GM21447 (cell line): ENCODE results near the gene DNLZ.
"Not testable (repeated sequence)": the region's sequence is repeated elsewhere in the genome, so short reads cannot be mapped to it uniquely, and the experiment has no call there.

Source experiments
- ATAC-seq: cut with Tn5 transposase; IDR thresholded peaks from one replicate; pipeline ENCODE4 v1.9.1; 2021; ENCODE audit not compliant: unreplicated experiment

The DNLZ gene

DNA sequence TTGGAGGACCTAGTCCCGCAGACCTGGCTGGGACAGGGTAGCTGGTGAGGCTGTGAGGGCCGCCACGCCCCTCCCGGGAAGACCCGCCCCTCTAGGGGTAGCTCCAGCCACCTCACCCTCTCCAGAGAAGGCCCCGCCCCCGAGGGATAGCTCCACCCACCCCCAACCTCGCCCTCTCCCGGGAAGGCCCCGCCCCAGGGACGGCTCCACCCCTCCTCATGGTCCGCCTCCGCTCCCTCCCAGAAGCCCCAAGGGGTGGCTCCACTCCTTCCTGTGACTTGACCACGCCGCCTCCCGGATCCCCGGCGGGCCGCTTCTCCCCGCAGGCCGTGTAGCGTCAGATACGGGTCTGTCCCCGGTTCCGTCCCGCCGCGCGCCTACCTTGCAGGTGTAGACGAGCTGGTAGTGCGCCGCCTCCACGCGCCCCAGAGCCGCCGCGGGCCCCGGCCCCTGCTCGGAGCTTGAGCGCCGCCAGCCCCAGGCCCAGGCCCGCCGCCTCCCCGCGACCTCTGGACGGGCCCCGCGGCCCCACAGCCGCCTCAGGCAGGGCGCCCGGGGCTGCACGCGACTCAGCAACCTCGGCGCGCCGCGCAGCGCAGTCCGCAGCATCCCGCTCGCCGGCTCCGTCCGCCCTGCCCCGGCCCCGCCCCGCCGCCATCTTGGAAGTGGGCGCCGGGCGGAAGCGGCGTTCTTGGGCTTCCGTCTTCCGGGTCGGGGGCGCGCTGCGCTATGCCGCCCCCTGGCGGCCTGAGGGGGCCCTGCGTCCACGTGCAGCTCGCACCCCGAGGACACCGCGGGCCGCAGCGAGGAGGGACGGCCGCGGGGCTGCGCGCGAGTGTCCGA is at the start of gene DNLZ:
Gene DNLZ (minus strand): TSS at position 639 of the 843 bp plus-strand sequence. CDS start 30 bp downstream, at position 609.
- ATAC-seq: peak; percentile 86

DNA sequence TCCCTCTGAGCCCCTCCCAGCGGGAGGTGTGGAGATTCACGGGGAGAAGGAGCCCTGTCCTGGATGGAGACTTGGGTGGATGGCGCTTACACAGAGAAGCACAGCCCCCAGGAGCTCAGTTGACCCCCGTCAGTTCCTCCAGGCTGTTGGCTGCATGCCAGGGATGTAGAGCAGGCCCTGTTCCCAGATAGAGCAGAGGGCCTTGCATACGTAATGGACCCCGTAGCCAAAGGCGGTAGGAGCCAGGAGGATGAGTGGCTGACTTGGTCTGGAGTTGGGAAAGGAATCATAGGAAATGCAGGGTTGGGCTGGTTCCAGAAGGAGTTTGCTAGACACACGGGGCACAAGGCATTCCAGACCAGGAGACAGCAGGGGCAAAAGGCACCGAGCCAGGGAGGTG is 49.4 kb upstream of the DNLZ start:
- no peak for ATAC-seq

- no peak for ATAC-seq
These were observed 47.8 kb upstream of the DNLZ start for GRCh38 chr9:136411378-136411777.

- peak; percentile 77 for ATAC-seq
These were observed 47.1 kb upstream of the DNLZ start, which contains the start of the genes ENTR1 and PMPCA for GRCh38 chr9:136410500-136411287. Gene ENTR1 (minus strand): TSS chr9:136410614. CDS start chr9:136410397, 217 bp downstream. Gene PMPCA (plus strand): TSS chr9:136410658. CDS start chr9:136410669, 11 bp downstream.

DNA sequence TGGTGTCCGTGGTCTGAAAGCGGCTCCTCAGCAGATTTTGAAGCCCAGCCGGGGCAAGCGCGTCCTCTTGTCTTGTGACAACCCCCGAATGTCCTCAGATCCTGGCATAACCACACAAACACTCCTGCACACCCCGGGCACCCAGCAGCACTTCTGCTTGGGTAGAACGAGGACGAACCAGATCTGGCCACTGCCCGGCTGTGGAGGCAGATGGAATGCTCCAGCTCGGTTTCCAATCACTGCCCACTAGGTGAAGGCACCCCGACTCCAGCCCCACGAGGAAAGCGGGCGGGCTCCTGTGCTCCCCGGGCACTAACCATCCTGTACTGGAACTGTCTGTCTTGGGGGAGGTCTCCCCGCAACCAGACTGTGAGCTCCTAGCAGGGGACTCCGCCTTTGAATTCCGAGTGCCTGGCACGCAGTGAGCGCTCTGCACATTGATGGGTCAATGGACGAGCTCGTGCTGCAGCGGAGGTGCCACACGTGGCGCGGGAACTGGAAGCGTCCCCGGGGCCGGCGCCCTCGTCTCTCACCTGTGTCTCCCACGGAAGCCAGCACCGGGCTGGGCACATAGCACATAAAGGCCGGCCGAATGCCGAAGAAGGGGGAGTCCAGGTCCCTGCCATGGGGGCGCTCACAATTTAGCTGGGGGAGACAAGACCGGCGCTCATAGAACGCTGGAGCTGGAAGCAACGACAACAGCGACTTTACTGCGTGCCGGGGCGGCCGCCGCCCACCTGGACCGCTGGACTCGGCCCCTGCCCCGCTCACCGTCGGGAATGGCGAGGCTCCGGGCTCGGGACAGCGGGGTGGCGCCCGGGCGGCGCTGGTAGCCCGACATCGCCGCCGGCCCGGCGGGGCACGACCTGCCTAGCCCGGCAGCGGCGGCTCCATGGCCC is 46.3 kb upstream of the DNLZ start:
- ATAC-seq: peak; percentile 23

DNA sequence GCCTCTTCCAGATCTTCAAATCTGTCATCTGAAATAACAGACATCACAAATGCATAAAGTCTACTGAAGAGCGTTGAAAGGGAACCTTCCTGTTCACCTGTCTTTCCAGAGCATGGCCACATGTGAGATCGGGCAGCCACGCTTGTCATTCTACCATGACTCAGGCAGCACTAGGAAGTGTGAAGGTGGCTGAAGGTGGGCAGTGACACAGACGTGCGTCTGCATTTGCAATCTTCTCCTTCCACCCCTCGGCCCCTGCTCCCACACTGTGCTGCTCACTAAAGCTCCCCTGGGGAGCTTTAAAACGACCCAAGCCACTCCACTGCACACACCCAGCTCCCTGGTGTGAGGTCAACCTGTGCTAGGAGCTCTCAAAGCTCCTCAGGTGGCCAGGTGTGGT is 44.4 kb upstream of the DNLZ start:
- ATAC-seq: no peak

- ATAC-seq: not testable (repeated sequence)
These were observed 43.5 kb upstream of the DNLZ start for GRCh38 chr9:136407061-136407460.

GRCh38 chr9:136405904-136406303 is 42.4 kb upstream of the DNLZ start:
- ATAC-seq: not testable (repeated sequence)

DNA sequence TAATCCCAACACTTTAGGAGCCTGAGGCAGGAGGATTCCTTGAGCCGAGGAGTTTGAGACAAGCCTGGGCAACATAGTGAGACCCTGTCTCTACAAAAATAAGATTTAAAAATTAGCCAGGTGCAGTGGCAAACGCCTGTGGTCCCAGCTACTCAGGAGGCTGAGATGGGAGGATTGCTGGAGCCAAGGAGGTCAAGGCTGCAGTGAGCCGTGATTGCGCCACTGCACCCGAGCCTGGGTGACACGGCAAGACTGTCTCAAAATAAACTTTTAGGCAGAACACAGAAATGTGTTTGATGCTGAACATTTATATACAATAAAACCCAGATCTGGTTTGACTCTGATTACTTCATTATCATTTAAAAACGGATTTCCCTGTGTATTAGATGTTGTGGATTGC is 41.9 kb upstream of the DNLZ start:
- ATAC-seq: no peak

DNA sequence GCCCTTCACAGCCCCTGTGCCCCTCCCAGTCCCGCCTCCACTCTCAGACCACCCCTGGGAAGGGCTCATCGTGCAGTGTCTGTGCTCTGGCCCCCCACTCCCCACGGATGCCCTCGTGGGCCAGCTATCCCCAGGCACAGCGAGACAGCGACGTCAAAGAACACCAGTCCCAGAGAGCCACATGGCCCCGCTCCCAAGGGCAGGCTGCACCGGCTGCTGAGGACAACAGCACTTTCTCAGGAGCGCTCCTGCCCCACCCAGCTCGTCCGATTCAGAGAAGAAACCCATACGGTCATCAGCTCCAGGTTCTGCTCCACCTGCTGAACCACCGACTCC is 41.2 kb upstream of the DNLZ start:
- no peak for ATAC-seq

GRCh38 chr9:136403915-136404800 is 40.6 kb upstream of the DNLZ start:
- ATAC-seq: no peak

- ATAC-seq: no peak
These were observed 40.0 kb upstream of the DNLZ start for GRCh38 chr9:136403538-136403914.

DNA sequence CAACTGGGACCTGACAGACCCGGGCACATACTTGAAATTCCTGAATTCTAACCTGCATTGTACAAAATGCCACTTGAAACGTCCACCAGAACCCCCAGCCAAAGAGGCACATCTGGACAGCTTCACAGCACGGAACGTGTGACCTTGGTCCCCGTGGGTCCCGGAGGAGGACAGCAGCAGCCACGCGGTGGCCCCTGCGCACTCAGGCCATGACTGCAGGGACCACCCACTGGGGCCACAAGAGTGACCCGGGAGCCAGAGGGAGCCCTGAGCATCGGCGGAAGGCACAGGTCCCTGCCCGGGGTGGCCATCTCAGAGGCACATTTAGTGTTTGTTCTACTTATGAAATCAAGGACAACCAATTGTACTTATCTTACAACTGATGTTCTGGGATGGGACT is 38.5 kb upstream of the DNLZ start:
- ATAC-seq: no peak

- ATAC-seq: no peak
These were observed 37.8 kb upstream of the DNLZ start for GRCh38 chr9:136401173-136401922.

DNA sequence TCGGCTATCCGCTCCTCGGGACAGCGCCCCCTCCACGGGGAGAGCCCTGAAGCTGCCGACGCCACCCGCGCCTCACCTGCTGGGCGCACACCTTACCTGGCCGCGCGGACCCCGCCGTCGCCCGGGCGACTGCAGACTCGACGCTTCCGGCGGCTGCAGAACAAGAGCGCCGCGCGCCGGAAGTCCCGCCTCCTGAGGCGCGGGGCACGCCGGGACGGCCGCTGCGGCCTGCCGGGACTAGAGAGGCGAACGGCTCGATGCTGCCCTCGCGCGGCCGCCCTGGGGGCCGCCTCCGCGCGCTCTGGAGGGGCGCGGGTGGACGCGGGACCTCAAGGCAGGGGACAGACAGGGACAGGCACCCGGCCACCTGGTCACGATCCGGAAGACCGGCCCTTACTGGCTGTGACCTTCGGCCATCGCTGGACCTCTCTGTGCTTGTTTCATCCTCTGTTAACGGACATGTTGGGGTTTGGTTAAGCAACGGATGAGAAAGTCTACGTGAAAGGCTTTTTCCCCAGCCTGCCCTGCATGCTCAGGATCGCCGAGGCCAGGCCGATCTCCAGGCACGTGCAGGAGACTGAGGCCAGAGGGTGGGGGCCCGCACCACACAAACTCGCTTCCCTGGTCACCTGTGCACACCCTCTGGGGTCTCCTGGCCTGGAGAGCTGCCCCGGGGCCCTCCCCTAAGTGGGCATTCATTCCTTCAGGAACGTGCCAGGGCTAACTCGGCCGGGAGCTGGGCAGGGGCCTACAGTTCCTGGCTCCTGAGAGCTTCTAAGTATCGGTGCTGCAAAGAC is 36.7 kb upstream of the DNLZ start, which contains the start of gene SNAPC4:
Gene SNAPC4 (minus strand): TSS at position 133 of the 797 bp plus-strand sequence. CDS start 1,742 bp downstream, outside the sequence.
- peak; percentile 57 for ATAC-seq

- ATAC-seq: peak; percentile 27
These were observed 35.9 kb upstream of the DNLZ start for GRCh38 chr9:136399176-136400037.

- ATAC-seq: no peak
These were observed 34.7 kb upstream of the DNLZ start for GRCh38 chr9:136398286-136398685.
